H1 (cell line): ENCODE measurements around the gene TRPM6. TPM values are rescaled to one million over a fixed set of nuclear protein-coding genes. Genes with fewer than 3 reads are reported as not detected.

Experiments
- CTCF ChIA-PET: fragments of 300-600 bp; sonication (Branson Sonifier 250); formaldehyde crosslinking; loops from one replicate; lab custom pipeline; 2021; ENCODE audit not compliant: partially characterized antibody; lab: Charles Lee
- POLR2A ChIA-PET: fragments of 300-600 bp; sonication (Branson Sonifier 250); formaldehyde crosslinking; loops from one replicate; lab custom pipeline; 2021; ENCODE audit warnings: inconsistent platforms; ENCODE audit not compliant: partially characterized antibody; lab: Charles Lee
- DNase-seq, 2 experiments: peaks; one replicate each; pipeline versions ENCODE4 v3.0.0 to v3.0.0-alpha.2; 2010 to 2022; ENCODE audit warnings: low spot score in 2 of 2, low read depth in 1 of 2, mixed read lengths in 1 of 2
- FAIRE-seq: peaks from 2 replicates; lab custom pipeline; 2011; peaks lifted over from hg19 to GRCh38; lab: Jason Lieb, UNC
- H2AFZ ChIP-seq: 2 replicates; pipeline ENCODE4 v1.8.1; 2012; ENCODE audit warnings: low read length, inconsistent platforms
- H2AK5ac ChIP-seq: 2 replicates; pipeline ENCODE4 v1.6.1; 2013; ENCODE audit warnings: low read depth, low read length
- H2BK120ac ChIP-seq: replicated peaks from 2 replicates; pipeline ENCODE3; 2013; ENCODE audit warnings: low read depth, low read length, inconsistent platforms
- H2BK12ac ChIP-seq: 2 replicates; pipeline ENCODE4 v1.6.1; 2013; ENCODE audit warnings: low read depth, low read length
- H2BK15ac ChIP-seq: 2 replicates; pipeline ENCODE4 v1.6.1; 2013; ENCODE audit warnings: low read length
- H2BK20ac ChIP-seq: 2 replicates; pipeline ENCODE4 v1.6.1; 2013; ENCODE audit warnings: low read length
- H2BK5ac ChIP-seq: 2 replicates; pipeline ENCODE4 v1.6.1; 2013; ENCODE audit warnings: low read depth, low read length
- H3K14ac ChIP-seq: 2 replicates; pipeline ENCODE4 v1.6.1; 2013; ENCODE audit warnings: inconsistent platforms; ENCODE audit not compliant: insufficient read length
- H3K18ac ChIP-seq: 2 replicates; pipeline ENCODE4 v1.6.1; 2013; ENCODE audit warnings: low read length; ENCODE audit errors: extremely low read depth
- H3K23ac ChIP-seq: 2 replicates; pipeline ENCODE4 v1.6.1; 2013; ENCODE audit warnings: inconsistent platforms; ENCODE audit not compliant: insufficient read length
- H3K23me2 ChIP-seq: 2 replicates; pipeline ENCODE4 v1.6.1; 2013; ENCODE audit warnings: low read depth, low read length
- H3K27ac ChIP-seq: 2 replicates; pipeline ENCODE4 v1.6.1; 2011; ENCODE audit warnings: low read depth, low read length, inconsistent platforms
- H3K27me3 ChIP-seq, 4 experiments: replicated peaks in 1 of 4; 1 replicate in 1 of 4; 2 replicates in 3 of 4; pipeline versions ENCODE4 v1.6.1 to v1.8.1; 2011 to 2013; ENCODE audit warnings: low read length in 3 of 4, mild to moderate bottlenecking in 3 of 4, inconsistent platforms in 2 of 4, mixed read lengths in 2 of 4, moderate library complexity in 1 of 4; ENCODE audit not compliant: control insufficient read depth in 3 of 4, insufficient read depth in 3 of 4; ENCODE audit errors: extremely low read depth in 1 of 4
- H3K36me3 ChIP-seq, 4 experiments: 2 replicates each; pipeline versions ENCODE4 v1.6.1 to v1.8.1; 2011 to 2013; ENCODE audit warnings: mild to moderate bottlenecking in 4 of 4, low read length in 3 of 4, moderate library complexity in 2 of 4, control low read depth in 1 of 4, inconsistent platforms in 1 of 4; ENCODE audit not compliant: insufficient read depth in 4 of 4, control insufficient read depth in 2 of 4
- H3K4ac ChIP-seq: replicated peaks from 2 replicates; pipeline ENCODE3; 2013; ENCODE audit warnings: low read length, low read depth, mixed read lengths, inconsistent platforms; ENCODE audit not compliant: insufficient read length
- H3K4me1 ChIP-seq, 4 experiments: replicated peaks in 1 of 4; 1 replicate in 1 of 4; 2 replicates in 3 of 4; pipeline versions ENCODE4 v1.6.1 to v1.8.1; 2011 to 2013; ENCODE audit warnings: low read length in 3 of 4, inconsistent platforms in 2 of 4, mixed read lengths in 1 of 4; ENCODE audit not compliant: insufficient read depth in 4 of 4, control insufficient read depth in 3 of 4
- H3K4me2 ChIP-seq, 2 experiments: 2 replicates each; pipeline versions ENCODE4 v1.6.1 to v1.8.1; 2011 to 2013; ENCODE audit warnings: low read depth in 2 of 2, low read length in 2 of 2, control low read depth in 1 of 2, inconsistent platforms in 1 of 2, mild to moderate bottlenecking in 1 of 2; ENCODE audit not compliant: insufficient read depth in 1 of 2
- H3K4me3 ChIP-seq, 4 experiments: fragments of 200-600, 300-600 bp in 1 of 4; sonication (generic), shearing (Covaris generic), sonication (Bioruptor Twin) in 1 of 4; 2 replicates each; pipeline versions ENCODE4 v1.5.1 to v1.8.1; 2011 to 2016; ENCODE audit warnings: low read length in 4 of 4, low read depth in 3 of 4, control low read depth in 2 of 4, inconsistent platforms in 2 of 4, mild to moderate bottlenecking in 2 of 4, mixed read lengths in 1 of 4, moderate library complexity in 1 of 4; ENCODE audit not compliant: insufficient read depth in 2 of 4; ENCODE audit errors: extremely low read depth in 1 of 4
- H3K56ac ChIP-seq: replicated peaks from 2 replicates; pipeline ENCODE3; 2013; ENCODE audit warnings: low read depth, mild to moderate bottlenecking, mixed read lengths, low read length, inconsistent platforms; ENCODE audit not compliant: insufficient read length
- H3K79me1 ChIP-seq: 2 replicates; pipeline ENCODE4 v1.6.1; 2013; ENCODE audit warnings: low read depth, low read length, control low read depth
- H3K79me2 ChIP-seq, 2 experiments: 2 replicates each; pipeline versions ENCODE4 v1.6.1 to v1.8.1; 2012 to 2013; ENCODE audit warnings: low read length in 2 of 2, mild to moderate bottlenecking in 2 of 2, inconsistent platforms in 1 of 2; ENCODE audit not compliant: insufficient read depth in 2 of 2, control insufficient read depth in 1 of 2
- H3K9ac ChIP-seq, 4 experiments: replicated peaks in 1 of 4; 1 replicate in 1 of 4; 2 replicates in 3 of 4; pipeline versions ENCODE4 v1.6.1 to v1.8.1; 2011 to 2013; ENCODE audit warnings: low read depth in 3 of 4, low read length in 3 of 4, control low read depth in 2 of 4, mild to moderate bottlenecking in 2 of 4, moderate library complexity in 2 of 4, inconsistent platforms in 1 of 4; ENCODE audit errors: extremely low read depth in 1 of 4
- H3K9me3 ChIP-seq, 2 experiments: 2 replicates each; pipeline versions ENCODE4 v1.6.1 to v1.8.1; 2012 to 2013; ENCODE audit warnings: mild to moderate bottlenecking in 2 of 2, moderate library complexity in 2 of 2, control low read depth in 1 of 2, inconsistent platforms in 1 of 2, low read depth in 1 of 2, low read length in 1 of 2, mixed read lengths in 1 of 2; ENCODE audit not compliant: insufficient read depth in 2 of 2
- H4K20me1 ChIP-seq, 2 experiments: replicated peaks in 1 of 2; 2 replicates each; pipeline versions ENCODE3 to v1.8.1; 2011 to 2013; ENCODE audit warnings: inconsistent platforms in 2 of 2, low read length in 2 of 2, mild to moderate bottlenecking in 1 of 2; ENCODE audit not compliant: insufficient read depth in 2 of 2, control insufficient read depth in 1 of 2
- H4K5ac ChIP-seq: 2 replicates; pipeline ENCODE4 v1.6.1; 2013; ENCODE audit warnings: low read length, low read depth, mixed read lengths, inconsistent platforms; ENCODE audit not compliant: insufficient read length
- H4K8ac ChIP-seq: 2 replicates; pipeline ENCODE4 v1.8.0; 2013; ENCODE audit warnings: mild to moderate bottlenecking, moderate library complexity, low read length, inconsistent platforms; ENCODE audit not compliant: insufficient read depth; ENCODE audit errors: extremely low read depth
- H4K91ac ChIP-seq: replicated peaks from 2 replicates; pipeline ENCODE3; 2013; ENCODE audit warnings: low read length, mixed read lengths, inconsistent platforms; ENCODE audit not compliant: insufficient read length
- CBX8 ChIP-seq: fragments of 300-800, 300-1000 bp; sonication (generic); IDR thresholded peaks from 2 replicates; pipeline ENCODE4 v1.7.1; 2016; ENCODE audit warnings: low read depth, low read length, borderline replicate concordance
- CEBPB ChIP-seq: IDR thresholded peaks from 2 replicates; pipeline ENCODE4 v1.6.1; 2012; ENCODE audit warnings: low read depth, low read length
- CREB1 ChIP-seq: IDR thresholded peaks from 2 replicates; pipeline ENCODE4 v1.6.1; 2012; ENCODE audit warnings: inconsistent platforms
- CTCF ChIP-seq, 3 experiments: IDR thresholded peaks; 1 replicate in 2 of 3; 2 replicates in 1 of 3; pipeline versions ENCODE4 v1.5.1 to v1.6.1; 2011; ENCODE audit warnings: low read length in 3 of 3, mild to moderate bottlenecking in 3 of 3, inconsistent platforms in 2 of 3, low read depth in 1 of 3, moderate library complexity in 1 of 3; ENCODE audit not compliant: insufficient read depth in 1 of 3; ENCODE audit errors: control extremely low read depth in 1 of 3
- FOSL1 ChIP-seq: IDR thresholded peaks from 2 replicates; pipeline ENCODE4 v1.6.1; 2011; ENCODE audit warnings: mild to moderate bottlenecking, low read depth, low read length, moderate library complexity; ENCODE audit not compliant: insufficient read depth
- GABPA ChIP-seq: IDR thresholded peaks from 2 replicates; pipeline ENCODE4 v1.6.1; 2011; ENCODE audit warnings: mild to moderate bottlenecking, low read length, moderate library complexity, borderline replicate concordance; ENCODE audit not compliant: insufficient read depth
- HDAC2 ChIP-seq, 2 experiments: fragments of 300-600 bp in 1 of 2; sonication (generic) in 1 of 2; IDR thresholded peaks; 2 replicates each; pipeline ENCODE4 v1.6.1; 2011 to 2012; ENCODE audit warnings: low read depth in 2 of 2, low read length in 2 of 2, mild to moderate bottlenecking in 2 of 2, moderate library complexity in 2 of 2, borderline replicate concordance in 1 of 2, inconsistent platforms in 1 of 2
- HDAC6 ChIP-seq: IDR thresholded peaks from one replicate; pipeline ENCODE4 v1.7.1; 2012; ENCODE audit warnings: low read depth, mild to moderate bottlenecking, inconsistent platforms, low read length, moderate library complexity
- SIX5 ChIP-seq: IDR thresholded peaks from 2 replicates; pipeline ENCODE4 v1.6.1; 2011; ENCODE audit warnings: mild to moderate bottlenecking, low read depth, low read length
- WGBS, 2 experiments: shearing (Covaris generic) in 1 of 2; methylation state at CpG; one replicate each; pipeline versions ENCODE4 v1.1.6 to v1.1.7; 2013 to 2015; ENCODE audit warnings: low lambda C conversion rate in 2 of 2, mixed read lengths in 2 of 2, inconsistent platforms in 1 of 2, low coverage in 1 of 2, missing lambda C conversion rate in 1 of 2; ENCODE audit not compliant: insufficient replicate concordance in 2 of 2, insufficient coverage in 1 of 2, insufficient read length in 1 of 2; ENCODE audit errors: extremely low coverage in 1 of 2, missing lambda C conversion rate in 1 of 2; 5-methylcytosine and 5-hydroxymethylcytosine counted together
- polyA plus RNA-seq, 7 experiments: library from polyadenylated mRNA; depleted of rRNA in 3 of 7; stranded (reverse) in 5 of 7; unstranded in 2 of 7; fragments of >200 nt in 5 of 7; fragments of 200-250 nt in 2 of 7; gene quantifications; 1 replicate in 5 of 7; 2 replicates in 1 of 7; 4 replicates in 1 of 7; pipeline versions ENCODE4 v1.2.1 to v1.2.3, GENCODE V29; 2011 to 2013; ENCODE audit warnings: missing spikeins in 2 of 7, mixed read lengths in 2 of 7
- total RNA-seq: library from RNA; stranded (reverse); fragmentation: NEBNext Ultra II Directional; extraction: Animal tissue kit (Norgen Biotek cat#: 25700); gene quantifications from 2 replicates; pipeline ENCODE4 v1.2.1, GENCODE V29; 2021

The TRPM6 gene
- total and polyA plus RNA-seq, 2 of the 8 experiments (the other 6 are each of a cell fraction or from before 2014, with no cell fraction given): 0.45 to 1.5 TPM

GRCh38 chr9:74824654-74825053 is 63.1 kb downstream of the TRPM6 start:
- H3K79me1 ChIP-seq: no peaks in the 10 kb centered on the region
- no peaks in the 10 kb centered on the region for H4K20me1 ChIP-seq
- no peak overlapping the region for H3K4ac ChIP-seq
- H2AK5ac ChIP-seq: no peak overlapping the region
- H3K56ac ChIP-seq: no peak overlapping the region
- H4K5ac ChIP-seq: no peak overlapping the region
- FAIRE-seq (no peak), DNase-seq (no peak)
- no peak overlapping the region for H2BK5ac ChIP-seq
- H3K14ac ChIP-seq: no peak overlapping the region
- no peaks in the 10 kb centered on the region for H3K23me2 ChIP-seq
- H3K4me2 ChIP-seq: no peak overlapping the region
- no peak overlapping the region for H2AFZ ChIP-seq
- no peaks in the 10 kb centered on the region for H3K79me2 ChIP-seq
- no peak overlapping the region for H4K91ac ChIP-seq
- H2BK12ac ChIP-seq: no peak overlapping the region
- H3K36me3 ChIP-seq: no peaks in the 10 kb centered on the region
- H2BK120ac ChIP-seq: no peak overlapping the region
- ChIA-PET CTCF (interaction anchor here (0.5 to 0.8 kb wide), 3 partner anchors 45 to 184 kb away, joined by 3 to 9 read pairs (median 3); no protein-coding TSS in a partner anchor), POLR2A (no interaction called here)
- no peak overlapping the region for H3K27ac ChIP-seq
- TF ChIP-seq CTCF (IDR thresholded peaks at IDR 0.05; ENCODE audit: control extremely low read depth in 1 of 3, insufficient read depth in 1 of 3, low read depth in 1 of 3, low read length in 3 of 3) (no peak), GABPA (no peak), SIX5 (no peak), HDAC2 (IDR thresholded peaks at IDR 0.05; ENCODE audit: borderline replicate concordance in 1 of 2, low read depth in 2 of 2, low read length in 2 of 2) (no peak), HDAC6 (no peak), FOSL1 (no peak), CBX8 (no peak), CREB1 (no peak), CEBPB (no peak)
- no peak overlapping the region for H2BK15ac ChIP-seq
- no peaks in the 10 kb centered on the region for H3K9me3 ChIP-seq
- H3K27me3 ChIP-seq: no peaks in the 10 kb centered on the region
- no peak overlapping the region for H3K23ac ChIP-seq
- WGBS, 2 experiments: 100% methylated on average over 1 of the region's 1 CpG; no CpG with 5 or more reads in 1 of the 2 experiments
- no peak overlapping the region for H2BK20ac ChIP-seq
- no peak overlapping the region for H3K9ac ChIP-seq
- H4K8ac ChIP-seq: no peak overlapping the region
- H3K18ac ChIP-seq: no peak overlapping the region
- peaks cover 0 to 6% (median 3%) of the 10 kb centered on the region in 4 experiments; a peak in 4 of 7 replicates for H3K4me1 ChIP-seq
- H3K4me3 ChIP-seq: no peak overlapping the region
